NCI-H2227 (cell line): Measurements from ENCODE around the gene DYRK4.
A peak's percentile ranks its signal among the peaks of the same experiment; 100 is the strongest.

Experiments used
- DNase-seq: peaks from one replicate; lab custom pipeline; 2025; ENCODE audit not compliant: unreplicated experiment; lab: John Stamatoyannopoulos, UW

The DYRK4 gene

DNA sequence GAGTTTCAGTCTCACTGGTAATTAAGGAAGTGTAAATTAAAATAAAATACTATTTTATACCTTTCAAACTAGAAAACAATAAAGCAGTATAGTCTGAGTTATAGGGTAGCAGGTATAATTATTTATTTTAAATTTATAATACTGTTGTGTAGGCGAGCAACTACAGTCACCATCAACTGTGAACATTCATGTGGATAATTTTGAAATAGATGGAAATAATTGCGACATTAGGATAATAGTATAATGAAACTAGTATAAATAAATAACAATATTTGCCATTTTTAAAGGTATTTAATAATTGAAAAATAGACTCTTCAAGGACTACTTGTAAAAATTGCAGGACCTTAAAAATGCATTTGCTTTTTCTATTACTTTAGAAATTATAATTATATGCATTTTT lies 3.8 kb upstream of the DYRK4 start:
- no peak for DNase-seq

- no peak for DNase-seq
These were observed 1.3 kb downstream of the DYRK4 start for GRCh38 chr12:4563336-4563735.

GRCh38 chr12:4564818-4565217 lies 2.8 kb downstream of the DYRK4 start:
- DNase-seq = no peak

DNA sequence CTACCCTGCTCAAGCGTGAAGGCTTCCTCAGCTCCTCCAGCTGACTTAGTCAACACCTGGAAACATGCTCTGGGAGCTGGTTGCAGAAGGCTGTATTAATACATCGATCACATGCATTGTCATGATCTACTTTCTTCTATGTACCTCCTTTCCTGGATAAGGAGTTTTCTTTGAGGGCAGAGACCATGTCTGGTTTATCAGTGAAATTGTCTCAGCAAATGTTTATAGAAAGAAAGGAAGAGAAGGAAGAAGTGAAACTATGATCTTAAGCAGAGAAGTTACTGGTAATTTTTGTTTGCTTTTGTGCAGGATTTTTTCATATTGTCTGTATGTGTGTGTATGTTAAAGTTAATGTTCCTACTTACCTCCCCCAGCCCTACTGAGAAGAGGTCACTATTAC lies 4.5 kb downstream of the DYRK4 start:
- no peak for DNase-seq

GRCh38 chr12:4567073-4567881 lies 5.3 kb downstream of the DYRK4 start:
- DNase-seq = no peak

DNA sequence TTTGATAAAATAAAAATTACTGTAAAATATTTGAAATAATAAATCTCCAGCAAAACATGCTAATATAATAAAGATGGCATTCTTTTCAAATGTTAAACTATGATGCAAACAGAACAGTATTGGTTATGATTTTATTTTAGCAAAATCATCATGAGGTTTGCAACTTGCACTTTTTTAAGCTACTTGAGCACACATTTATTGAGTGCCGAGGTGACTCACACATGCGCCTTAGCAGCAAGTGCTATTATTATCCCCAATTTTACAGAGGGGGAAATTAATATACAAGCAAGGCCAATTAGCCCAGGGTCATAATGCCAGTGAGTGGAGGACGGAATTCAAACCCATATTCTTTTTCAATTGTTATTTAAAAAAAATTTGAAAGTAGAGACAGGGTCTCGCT lies 7.3 kb downstream of the DYRK4 start:
- no peak for DNase-seq

DNA sequence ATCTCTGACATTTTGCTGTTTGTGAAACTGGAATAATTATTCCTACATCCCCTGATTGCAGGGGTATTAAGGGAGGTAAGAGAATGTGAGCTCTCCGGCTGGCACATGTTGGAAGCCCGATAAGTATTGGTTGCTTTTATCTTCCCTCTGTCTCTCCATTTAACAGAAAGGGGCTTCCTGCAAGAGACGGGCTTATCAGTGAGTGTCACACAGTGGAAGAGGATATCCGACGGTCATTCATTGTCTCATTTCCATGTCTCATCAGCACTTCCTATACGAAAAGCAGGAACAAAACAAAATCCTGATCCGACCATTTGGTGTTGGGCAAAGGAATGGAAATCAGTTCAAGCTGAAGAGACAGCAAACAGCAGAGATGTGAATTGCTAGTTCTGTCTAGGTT lies 10.7 kb downstream of the DYRK4 start:
- DNase-seq = no peak

- DNase-seq = no peak
These were observed 17.5 kb downstream of the DYRK4 start for GRCh38 chr12:4579305-4580102.

DNA sequence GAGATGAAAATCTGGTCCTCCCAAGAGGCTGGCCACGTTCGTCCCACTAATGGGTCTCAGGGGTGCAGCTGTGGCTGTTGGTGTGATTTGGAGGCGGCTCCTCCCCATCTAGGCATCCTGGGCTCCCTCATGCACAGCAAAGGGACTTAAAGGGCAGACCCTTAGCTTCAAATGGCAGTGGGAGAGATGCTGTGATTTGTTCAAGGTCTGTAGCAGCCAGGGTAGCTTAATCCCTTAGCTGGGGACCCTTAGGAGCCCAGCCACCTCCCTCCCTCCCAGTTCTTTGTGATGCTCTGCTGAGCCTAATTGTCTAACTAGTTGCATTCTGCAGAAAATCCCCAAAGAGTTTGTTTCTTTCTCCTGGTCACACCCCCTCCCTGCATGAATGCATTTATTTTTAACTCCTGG lies 18.3 kb downstream of the DYRK4 start:
- no peak for DNase-seq

- no peak for DNase-seq
These were observed 22.3 kb downstream of the DYRK4 start for GRCh38 chr12:4584281-4584680.

GRCh38 chr12:4584896-4585295 lies 22.9 kb downstream of the DYRK4 start:
- no peak for DNase-seq

GRCh38 chr12:4586500-4586899 lies 24.5 kb downstream of the DYRK4 start:
- DNase-seq = no peak

- DNase-seq = no peak
These were observed 25.1 kb downstream of the DYRK4 start for GRCh38 chr12:4587108-4587507.

- no peak for DNase-seq
These were observed 26.9 kb downstream of the DYRK4 start for GRCh38 chr12:4588916-4589315.

DNA sequence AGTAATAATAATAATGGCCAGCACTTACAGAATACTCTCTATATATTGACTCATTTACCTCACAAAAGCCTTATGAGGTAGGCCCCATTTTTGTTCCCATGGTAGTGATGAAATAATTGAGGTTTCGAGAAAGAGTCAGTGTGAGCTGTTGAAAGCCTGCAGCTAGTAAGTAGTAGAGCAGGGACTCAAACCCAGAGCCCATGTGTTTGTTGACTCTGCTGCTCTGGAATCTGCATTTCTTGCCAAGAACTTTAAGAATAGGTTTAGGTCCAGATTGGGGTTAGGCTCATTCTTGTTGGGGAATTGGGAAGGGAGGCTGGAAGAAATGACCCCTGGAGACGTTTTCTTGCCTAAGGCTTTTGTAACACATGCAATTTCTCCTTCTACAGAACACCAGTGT lies 27.9 kb downstream of the DYRK4 start:
- DNase-seq = no peak

- no peak for DNase-seq
These were observed 29.2 kb downstream of the DYRK4 start for GRCh38 chr12:4591180-4591687.

DNA sequence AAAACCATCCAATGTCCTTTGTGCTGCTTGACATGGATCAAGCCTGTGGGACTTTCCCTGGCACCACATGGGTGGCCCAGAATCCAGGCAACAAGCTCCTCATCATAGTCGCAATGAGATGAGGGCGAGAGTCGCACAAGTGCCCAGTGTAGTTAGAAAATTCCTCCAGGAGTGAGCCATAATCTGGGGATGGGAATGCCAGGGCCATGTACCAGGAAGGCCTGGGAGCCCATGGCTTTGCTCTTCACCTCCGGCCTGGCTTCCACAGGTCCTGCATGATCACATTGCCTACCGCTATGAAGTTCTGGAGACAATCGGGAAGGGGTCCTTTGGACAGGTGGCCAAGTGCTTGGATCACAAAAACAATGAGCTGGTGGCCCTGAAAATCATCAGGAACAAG lies 33.9 kb downstream of the DYRK4 start:
- DNase-seq = no peak

DNA sequence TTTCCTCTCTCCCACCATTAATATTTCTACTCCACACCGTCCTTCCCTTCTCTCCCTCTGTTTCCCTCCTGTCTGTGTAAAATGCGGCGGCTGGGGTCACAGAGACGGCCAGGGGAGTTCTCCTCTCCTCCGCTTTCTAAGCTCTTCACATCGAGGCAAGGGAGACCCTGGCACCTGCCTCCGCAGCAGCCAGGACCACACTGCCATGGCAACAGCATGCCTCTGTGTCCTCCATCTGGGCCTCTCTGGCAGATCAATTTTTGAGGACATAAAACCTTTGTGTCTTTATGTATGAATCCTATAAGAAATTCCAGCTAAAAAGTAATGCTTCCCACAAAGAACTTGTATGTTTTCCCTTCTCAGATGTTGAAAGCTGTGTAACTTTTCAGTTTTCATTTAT lies 41.4 kb downstream of the DYRK4 start:
- DNase-seq = no peak

- no peak for DNase-seq
These were observed 41.9 kb downstream of the DYRK4 start for GRCh38 chr12:4603946-4604345.

GRCh38 chr12:4604684-4605193 lies 42.7 kb downstream of the DYRK4 start:
- peak; percentile 66 for DNase-seq

DNA sequence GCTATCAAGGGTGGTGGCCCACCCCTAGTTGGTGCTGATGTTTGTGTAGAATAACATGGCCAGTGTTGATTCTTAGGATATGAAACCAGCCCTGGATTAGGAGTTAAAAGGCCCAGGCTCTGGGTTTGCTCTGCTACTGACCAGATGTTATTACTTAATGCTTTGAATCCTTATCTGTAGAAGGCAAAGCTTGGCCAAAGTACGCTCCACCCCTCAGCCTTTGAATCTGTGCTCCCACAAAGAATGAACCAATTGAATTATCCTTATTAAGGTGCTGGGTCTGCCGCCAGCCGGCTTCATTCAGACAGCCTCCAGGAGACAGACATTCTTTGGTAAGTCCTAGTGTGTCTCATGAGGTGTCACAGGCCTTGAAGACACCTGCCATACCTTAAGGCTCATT lies 45.0 kb downstream of the DYRK4 start:
- no peak for DNase-seq

GRCh38 chr12:4609071-4609470 lies 47.1 kb downstream of the DYRK4 start:
- DNase-seq = no peak
